Measurements from ENCODE around the gene DVL2.

The DVL2 gene

DNA sequence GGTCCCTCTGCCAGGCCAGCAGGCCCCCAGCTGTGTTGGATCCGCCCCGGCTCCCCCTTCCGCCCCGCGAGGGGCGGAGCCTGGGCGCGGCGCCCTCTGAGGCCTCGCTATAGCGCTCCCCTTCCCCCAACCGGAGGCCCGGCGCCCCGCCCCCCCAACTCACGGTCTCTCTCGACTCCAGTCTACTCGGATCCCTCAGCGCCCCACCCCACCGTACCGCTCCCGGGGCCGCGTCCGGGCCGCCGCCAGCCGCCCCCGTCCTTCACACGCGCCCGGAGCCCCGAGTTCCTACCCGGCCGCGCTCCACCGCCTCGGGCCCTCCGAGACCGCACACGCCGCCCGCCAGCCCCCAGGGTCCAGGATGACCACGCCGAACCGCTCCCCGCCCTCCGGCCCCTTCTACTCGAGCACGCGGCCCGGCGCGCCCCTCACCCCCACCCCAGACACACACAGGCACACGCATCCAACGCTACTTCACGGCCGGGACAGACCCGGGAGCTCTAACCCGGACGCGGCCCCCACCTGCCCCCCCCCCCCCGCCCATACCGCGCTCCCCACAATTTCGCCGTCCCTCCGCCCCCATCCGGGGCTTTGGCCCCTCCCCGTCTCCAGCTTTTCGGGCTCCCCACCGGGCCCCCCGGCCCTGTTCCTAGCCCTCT is 3.6 kb upstream of the DVL2 start:
- DNase-seq (ENCODE audit: low read depth) = peak; percentile 73

DNA sequence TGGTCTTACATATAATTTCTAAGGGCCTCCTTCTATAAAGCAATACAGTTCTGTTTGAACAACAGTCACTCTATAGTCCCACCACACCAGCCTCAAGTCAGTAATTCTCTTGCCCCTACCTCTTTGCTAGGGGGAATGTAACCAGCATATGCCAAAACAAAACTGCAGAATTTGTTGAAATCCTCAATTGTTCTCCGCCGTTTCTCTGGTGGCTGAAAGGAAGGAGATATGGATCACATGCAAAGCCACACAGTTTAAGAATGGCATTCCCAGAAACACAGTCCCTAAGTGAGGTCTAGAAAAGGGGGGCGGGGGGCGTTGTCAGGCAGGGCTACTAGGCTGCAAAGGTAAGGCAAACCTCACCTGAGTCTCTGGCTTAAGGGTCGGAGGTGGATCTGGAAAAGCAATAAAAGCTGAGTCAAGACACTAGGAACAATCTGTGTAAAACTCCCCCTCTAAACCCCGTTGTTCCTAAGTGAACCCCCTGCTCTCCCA is 3.0 kb upstream of the DVL2 start:
- DNase-seq (ENCODE audit: low read depth) = no peak

DNA sequence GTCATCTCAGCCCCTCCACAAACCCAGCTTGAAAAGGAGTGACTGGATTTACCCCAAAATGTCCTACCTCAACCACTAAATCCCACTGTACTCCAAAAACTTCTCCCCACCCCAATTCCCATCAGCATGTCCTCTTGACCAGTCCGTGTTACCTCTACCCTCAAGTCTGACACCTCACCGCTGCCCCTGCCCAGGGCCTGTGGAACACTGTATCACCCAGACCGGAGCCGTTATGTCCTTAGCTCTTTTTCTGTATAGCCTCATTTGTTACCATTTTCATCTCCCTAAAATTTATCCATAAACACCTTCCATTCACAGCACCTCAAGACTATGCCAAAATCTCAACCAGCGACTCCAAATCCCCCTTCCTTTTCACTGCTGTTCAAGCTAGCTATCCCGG is 2.5 kb upstream of the DVL2 start:
- no peak for DNase-seq (ENCODE audit: low read depth)

DNA sequence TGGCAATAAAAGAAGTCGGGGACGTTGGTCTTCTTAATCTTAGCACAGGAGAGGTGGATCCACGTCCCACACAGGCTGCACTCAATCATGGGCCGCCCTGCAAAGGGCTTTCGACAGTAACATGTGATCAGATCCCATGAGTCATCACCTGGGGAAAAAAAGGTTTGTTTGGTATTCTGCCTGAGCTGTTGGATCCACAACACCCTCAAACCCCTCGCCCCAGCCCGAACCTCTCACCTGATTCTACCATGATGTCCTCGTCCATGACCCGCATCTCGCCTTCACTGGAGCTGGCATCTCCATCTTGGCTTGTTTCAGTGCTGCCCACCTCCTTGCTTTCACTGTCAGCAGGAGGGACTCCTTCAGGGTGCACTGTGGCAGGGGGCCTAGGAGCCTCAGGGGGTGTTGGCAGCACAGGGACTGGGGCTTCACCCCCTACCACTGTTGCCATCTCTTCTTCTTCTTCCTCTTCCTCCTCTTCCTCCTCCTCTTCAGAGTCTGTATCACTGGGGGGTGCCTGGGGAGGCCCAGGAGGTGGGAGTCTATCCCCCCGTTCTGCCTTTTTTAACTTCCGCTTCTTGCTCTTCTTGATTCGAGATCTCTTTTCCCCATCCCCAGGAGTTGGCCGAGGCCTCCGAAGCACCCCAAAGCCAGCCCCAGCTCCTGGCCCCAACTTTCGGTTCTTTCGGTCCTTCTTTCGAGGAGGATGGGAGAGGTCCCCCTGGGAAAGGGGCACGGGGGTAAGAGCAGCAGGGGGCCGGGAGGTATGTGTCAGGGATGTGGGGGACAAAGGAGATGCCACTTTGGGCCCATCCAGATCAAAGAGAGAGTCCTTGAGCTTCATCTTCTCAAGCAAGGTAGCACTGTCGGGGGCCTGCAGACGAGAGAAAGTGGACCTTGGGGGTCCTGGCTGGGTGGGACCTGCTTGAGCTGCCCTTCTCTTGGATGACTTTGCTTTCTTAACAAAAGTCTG is 1.7 kb upstream of the DVL2 start:
- no peak for DNase-seq (ENCODE audit: low read depth)

DNA sequence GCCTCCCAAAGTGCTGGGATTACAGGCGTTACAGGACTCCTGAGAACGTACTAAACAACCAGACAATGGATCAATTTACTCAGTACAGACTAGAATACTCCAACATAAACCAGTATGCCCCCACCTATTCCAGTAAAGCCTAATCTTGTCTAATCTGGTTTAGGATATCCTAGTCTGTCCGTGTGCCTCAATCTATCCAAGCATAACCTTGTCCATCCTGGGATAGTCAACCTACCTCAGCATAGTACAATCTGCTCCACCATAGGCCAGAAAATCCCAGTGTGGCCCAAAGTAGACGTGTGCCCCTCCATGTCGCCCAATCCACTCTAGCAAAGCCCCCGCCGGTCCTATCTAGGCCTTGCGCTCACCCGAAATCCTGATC is 625 bp downstream of the DVL2 start:
- no peak for DNase-seq (ENCODE audit: low read depth)

DNA sequence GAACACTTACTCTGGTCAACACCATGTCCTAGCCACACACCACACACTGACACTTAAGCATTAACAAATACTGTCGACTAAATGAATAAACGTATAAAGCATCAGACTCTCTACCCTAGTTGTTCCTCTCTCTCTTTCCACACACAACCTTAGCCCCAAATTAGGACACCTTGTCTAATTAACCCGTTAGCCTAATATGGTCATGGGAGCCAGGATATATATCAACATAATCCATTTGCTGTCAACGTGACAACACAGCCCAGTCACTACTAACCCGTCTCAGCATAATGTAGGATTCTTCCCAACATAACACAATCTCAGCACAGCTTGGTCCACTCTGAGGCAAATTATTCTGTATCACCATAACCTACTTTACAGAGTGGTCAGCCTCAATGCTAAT is 2.2 kb downstream of the DVL2 start:
- DNase-seq (ENCODE audit: low read depth) = no peak

DNA sequence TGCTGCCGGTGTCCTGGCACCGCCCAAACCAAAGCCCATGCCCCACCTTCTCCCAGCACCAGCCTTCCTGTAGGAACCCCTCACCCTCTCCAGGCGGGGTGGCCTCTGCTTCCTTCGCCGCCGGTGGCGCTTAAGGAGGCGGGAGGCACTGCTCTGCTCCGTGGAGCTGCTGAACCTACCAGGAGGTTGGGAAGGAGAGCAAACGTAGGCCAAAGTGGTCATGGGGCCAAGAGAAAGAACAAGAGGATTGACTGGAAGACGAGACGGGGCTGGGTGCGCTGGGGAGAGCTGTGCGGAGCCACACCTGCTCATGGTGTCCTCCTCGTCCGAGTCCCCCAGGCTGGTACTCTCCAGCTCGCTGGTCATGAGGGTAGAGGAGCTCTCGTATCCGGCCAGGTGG is 4.8 kb downstream of the DVL2 start:
- no peak for DNase-seq (ENCODE audit: low read depth)

DNA sequence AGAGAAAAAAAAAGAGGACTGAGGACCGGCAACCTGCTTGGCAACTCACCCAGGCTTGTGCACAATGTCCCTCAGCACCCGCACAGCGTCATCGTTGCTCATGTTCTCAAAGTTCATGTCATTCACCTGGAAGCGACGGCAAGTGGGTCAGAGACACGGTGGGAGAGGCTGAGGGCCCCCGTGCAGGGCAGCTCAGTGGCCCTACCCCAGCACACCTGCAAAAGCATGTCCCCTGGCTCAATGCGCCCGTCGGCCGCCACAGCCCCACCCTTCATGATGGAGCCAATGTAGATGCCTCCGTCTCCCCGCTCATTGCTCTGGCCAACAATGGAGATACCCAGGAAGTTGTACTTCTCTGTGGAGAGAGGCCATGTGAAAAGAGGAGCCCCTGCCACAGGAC is 5.4 kb downstream of the DVL2 start:
- no peak for DNase-seq (ENCODE audit: low read depth)

DNA sequence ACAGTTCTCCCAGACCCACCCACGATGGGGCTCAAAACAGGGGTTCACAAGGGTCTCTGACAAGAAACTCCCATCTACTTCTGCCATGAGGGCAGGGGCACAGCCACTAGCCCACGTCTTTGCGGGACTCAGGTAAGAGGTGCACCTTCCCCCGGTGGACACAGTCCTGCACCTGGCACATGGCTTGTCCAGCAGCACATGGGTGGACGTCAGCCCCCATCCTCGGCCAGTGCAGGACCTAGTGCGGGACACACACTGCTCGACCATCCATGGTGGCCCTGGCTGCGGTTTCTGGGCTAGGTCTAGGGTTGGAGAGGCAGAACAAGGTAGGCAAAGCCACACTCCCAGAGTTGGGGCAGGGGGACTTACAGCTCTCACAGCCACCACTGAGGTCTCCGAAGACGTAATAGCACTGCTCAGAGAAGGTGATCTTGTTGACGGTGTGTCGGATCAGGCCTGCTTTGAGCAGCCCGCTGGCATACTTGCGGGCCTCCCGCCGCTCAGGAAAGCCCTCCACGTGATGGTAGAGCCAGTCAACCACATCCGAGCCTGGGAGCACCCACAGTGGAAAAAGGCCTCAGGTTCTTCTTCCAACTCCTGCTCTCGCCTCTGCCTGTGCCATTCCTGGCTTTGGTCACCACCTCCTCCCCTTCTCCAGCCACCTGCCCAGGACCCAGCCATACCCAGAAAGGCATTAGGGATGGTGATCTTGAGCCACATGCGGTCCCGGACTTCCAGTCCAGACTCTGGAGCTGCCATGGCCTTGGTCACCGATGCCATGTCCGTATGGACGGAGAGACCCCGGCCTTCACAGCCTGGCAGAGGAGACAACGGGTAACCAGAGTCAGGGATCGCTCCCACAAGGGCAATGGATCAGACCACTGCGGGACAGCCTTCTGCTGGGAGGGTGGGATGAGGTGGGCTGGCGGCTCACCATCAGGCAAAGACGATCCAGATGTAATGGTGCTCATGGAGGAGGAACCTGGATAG is 7.3 kb downstream of the DVL2 start:
- DNase-seq (ENCODE audit: low read depth) = no peak

DNA sequence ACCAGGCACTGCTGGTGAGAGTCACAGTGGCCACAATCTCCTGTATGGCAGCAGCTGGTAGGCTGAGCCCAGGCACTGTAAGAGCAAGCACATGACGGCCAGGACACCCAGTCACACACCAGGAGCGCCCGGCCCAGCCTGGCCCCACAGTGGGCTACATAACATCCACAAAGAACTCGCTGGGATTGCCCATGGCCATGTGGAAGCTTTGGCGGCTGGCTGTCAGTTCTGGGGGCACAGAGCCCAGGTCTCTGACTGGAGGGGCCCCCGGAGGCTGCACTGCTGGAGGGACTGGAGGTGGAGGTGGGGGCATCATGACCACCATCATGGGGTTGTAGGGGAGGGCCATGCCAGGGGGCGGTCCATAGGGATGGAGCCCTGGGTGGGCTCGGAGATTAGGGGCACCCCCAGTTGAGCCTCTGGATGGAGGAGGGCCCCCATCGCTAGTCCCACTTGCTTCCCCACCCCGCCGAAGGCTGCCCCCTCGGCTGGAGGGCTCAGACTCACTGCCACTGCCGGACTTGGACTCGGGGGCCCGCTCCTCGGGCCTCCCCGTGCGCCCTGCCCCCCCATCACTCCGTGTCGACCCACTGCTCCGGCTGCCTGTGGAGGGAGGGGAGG is 8.5 kb downstream of the DVL2 start:
- no peak for DNase-seq (ENCODE audit: low read depth)

DNA sequence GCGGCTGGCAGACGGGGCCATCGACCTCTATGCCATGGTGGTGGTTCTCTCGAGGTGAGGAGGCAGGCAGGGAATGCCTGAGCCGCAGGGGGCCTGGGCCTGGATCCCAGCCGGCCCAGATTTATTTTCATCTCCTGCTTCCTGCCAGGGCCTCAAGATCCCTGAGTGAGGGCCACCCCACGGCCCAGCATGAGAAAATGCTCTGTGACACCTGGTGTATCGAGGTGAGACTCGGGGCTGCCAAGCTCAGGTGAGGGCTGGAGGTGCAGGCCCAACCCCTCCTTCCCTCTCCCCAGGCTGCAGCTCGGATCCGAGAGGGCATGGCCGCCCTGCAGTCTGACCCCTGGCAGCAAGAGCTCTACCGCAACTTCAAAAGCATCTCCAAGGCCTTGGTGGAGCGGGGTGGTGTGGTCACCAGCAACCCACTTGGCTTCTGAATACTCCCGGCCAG is 9.6 kb downstream of the DVL2 start:
- no peak for DNase-seq (ENCODE audit: low read depth)

DNA sequence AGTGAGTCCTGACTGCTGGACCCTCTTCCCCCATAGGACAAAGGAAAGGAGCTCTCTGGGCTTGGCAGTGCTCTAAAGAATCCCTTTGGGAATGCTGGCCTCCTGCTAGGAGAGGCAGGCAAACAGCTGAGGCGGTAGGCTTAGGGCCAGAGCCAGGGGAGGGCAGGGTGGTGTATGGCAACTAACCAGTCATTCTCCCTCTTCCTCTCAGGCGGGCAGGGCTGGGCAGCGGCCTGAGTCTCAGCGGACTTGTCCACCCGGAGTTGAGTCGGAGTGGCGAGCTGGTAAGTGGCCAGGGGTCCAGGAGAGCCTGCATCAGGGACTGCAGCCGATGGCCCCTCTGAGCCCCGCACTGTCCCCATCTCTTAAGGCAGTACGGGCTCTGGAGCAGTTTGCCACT is 10.2 kb downstream of the DVL2 start:
- DNase-seq (ENCODE audit: low read depth) = no peak

DNA sequence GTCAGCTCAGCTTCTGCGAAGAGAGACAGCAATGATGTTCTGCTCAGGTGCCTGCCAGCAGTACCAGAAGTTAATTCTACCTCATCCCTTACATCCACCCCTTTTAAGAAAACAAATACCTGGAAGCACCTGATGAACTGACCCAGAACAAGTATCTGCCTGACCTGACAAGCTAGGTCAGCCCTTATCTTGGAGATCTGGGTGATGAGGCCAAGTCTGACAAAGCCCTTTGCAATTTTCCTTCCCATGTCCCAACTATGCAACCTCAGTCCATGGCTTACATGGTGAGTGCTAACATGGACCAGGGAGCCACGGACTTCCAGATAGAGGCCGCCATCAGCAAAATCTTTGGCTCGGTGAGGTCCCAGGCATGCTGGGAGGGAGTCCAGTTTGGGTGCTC is 10.9 kb downstream of the DVL2 start:
- DNase-seq (ENCODE audit: low read depth) = no peak

DNA sequence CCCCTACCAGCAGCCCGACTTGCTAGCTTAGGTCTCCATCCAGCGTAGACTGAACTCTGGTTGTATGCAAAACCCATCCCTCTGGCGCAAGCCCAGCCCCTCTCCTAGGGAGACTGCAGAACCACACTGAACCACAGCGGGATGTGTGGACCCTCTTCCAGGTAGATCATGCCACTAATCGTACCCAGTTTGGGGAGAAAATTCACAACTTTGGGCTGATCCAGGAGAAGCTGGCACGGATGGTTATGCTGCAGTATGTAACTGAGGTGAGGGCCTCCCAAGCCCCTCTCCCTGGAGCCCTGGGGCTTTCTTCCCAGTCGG is 11.4 kb downstream of the DVL2 start:
- no peak for DNase-seq (ENCODE audit: low read depth)

DNA sequence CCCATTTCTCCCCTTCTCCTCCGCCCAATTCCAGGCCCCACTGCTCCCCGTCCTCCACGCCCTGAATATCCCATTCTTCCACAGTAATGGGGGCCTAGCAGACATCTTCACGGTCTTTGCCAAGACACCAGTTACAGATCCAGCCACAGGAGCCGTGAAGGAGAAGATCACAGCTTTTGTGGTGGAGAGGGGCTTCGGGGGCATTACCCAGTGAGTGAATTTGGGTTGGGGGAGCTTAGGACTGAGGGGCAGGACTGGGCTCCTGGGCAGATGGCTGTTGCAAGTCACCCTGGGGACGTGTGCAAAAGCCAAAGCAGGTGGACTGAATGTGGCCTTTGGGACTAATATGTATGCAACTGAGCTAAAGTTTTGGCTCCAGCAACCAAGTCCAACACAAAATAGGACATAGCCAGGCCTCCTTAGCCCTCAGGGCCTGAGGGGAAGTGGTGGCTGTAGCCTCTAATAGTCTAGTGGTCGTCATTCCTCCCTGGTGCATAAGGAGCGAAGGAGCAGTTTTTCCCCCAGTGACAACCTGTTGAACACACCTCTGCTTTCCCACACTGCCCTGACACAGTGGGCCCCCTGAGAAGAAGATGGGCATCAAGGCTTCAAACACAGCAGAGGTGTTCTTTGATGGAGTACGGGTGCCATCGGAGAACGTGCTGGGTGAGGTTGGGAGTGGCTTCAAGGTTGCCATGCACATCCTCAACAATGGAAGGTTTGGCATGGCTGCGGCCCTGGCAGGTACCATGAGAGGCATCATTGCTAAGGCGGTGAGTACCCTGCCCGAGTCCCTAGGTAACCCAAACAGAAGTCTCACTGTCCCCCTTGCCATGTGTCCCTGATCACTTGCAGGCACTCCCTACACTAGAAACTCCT is 12.0 kb downstream of the DVL2 start:
- no peak for DNase-seq (ENCODE audit: low read depth)

DNA sequence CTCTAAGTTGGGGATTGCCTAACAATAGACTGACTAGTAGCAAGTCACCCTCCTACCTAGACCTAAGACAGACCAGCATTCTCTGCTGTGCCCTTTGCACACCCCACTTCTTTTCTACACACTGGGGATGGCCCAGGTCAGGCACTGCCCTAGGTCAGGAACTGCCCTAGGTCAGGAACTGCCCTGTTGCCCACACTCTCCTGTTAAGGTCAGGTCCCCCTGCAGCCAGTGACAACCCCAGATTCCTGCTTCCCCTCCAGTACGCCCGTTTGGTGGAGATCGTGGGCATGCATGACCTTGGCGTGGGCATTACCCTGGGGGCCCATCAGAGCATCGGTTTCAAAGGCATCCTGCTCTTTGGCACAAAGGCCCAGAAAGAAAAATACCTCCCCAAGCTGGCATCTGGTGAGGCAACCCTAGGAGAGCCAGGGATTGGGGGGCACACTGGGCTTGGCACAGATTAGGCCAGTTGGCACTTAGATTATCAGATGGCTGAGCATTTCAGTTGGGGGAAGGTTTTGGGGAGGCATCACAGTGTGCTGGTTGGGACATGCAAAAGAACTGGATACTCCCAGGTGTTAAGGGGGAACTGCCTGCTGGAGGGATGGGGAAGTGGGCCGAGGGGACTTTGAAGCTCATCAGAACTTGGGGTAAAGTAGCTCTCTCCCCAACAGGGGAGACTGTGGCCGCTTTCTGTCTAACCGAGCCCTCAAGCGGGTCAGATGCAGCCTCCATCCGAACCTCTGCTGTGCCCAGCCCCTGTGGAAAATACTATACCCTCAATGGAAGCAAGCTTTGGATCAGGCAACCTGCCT is 12.8 kb downstream of the DVL2 start:
- DNase-seq (ENCODE audit: low read depth) = no peak

DNA sequence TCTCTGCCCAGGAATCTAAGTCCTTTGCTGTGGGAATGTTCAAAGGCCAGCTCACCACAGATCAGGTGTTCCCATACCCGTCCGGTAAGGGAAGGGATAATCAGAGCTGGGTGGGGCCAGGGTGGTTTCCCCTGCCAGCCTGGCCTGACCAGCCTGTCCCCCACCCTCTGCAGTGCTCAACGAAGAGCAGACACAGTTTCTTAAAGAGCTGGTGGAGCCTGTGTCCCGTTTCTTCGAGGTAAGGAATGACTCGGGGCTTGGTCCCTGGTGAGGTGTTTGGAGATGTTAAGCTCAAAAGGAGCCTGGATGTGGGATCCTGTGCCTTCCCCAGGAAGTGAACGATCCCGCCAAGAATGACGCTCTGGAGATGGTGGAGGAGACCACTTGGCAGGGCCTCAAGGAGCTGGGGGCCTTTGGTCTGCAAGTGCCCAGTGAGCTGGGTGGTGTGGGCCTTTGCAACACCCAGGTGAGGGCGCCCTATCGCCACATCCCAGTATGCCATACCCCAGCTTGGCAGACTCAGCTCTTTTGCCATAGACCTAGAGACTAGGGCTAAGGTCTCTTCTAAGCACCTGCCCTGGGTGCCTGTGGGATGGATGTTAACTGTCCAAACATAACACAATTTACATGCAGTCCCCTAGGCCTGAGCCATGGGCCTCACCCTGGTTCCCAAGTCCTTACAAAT is 13.6 kb downstream of the DVL2 start:
- peak; percentile 35 for DNase-seq (ENCODE audit: low read depth)

DNA sequence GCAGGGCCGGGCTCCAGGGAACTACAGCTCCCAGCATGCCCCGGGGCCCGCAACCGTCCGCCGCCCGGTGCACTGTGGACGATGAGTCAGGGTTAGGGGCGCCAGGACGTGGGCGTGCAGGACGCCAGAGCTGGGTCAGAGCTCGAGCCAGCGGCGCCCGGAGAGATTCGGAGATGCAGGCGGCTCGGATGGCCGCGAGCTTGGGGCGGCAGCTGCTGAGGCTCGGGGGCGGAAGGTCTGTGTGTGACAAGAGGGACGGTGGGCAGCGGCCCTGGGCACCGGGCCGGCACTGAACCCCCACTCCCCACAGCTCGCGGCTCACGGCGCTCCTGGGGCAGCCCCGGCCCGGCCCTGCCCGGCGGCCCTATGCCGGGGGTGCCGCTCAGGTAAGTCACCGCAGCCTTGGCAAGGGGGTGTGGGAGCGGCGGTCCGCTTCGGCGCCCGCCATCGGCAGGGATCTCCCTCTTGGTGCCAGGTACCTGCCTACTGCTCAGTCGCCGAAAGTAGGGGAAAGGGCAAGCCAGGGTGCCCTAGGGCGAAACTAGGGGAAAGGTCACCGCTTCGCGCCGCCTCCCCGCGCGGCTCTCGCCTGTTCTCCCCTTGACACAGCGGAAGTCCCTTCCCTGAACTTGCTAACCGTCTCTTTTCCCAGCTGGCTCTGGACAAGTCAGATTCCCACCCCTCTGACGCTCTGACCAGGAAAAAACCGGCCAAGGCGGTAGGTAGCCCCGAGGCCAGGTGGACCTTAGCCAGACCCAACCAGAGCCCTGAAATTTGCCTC is 14.3 kb downstream of the DVL2 start, which contains the start of the genes ACADVL and DLG4:
TSS of gene ACADVL (plus strand) at position 127 of the 781 bp plus-strand sequence. CDS start at position 174, 47 bp downstream.
TSS of gene DLG4 (minus strand) at position 25 of the 781 bp plus-strand sequence.
- peak; percentile 69 for DNase-seq (ENCODE audit: low read depth)

Measured in activated gamma-delta T cell treated with anti-CD3 and anti-CD28 coated beads, Interleukin-2, amount 50 U/mL, for 16 hours (primary cell).